Kidney tubule cell (primary cell): ENCODE results near the gene RLIM.
"Not testable (repeated sequence)": the region's sequence is repeated elsewhere in the genome, so short reads cannot be mapped to it uniquely, and the experiment has no call there.

Experiments used
- DNase-seq: peaks from one replicate; pipeline ENCODE4 v3.0.0-alpha.2; 2018; ENCODE audit warnings: low spot score

Gene RLIM, protein sequence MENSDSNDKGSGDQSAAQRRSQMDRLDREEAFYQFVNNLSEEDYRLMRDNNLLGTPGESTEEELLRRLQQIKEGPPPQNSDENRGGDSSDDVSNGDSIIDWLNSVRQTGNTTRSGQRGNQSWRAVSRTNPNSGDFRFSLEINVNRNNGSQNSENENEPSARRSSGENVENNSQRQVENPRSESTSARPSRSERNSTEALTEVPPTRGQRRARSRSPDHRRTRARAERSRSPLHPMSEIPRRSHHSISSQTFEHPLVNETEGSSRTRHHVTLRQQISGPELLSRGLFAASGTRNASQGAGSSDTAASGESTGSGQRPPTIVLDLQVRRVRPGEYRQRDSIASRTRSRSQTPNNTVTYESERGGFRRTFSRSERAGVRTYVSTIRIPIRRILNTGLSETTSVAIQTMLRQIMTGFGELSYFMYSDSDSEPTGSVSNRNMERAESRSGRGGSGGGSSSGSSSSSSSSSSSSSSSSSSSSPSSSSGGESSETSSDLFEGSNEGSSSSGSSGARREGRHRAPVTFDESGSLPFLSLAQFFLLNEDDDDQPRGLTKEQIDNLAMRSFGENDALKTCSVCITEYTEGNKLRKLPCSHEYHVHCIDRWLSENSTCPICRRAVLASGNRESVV

GRCh38 chrX:74614093-74614909 lies at the start of gene RLIM:
Gene RLIM, minus strand, starts transcription at chrX:74614624. Its CDS starts 18,647 bp downstream, at chrX:74595977.
- DNase-seq: peak; percentile 96

GRCh38 chrX:74656079-74656745 lies 41.8 kb upstream of the RLIM start:
- DNase-seq: no peak

- not testable (repeated sequence) for DNase-seq
These were observed 40.5 kb upstream of the RLIM start for GRCh38 chrX:74654953-74655352.

- no peak for DNase-seq
These were observed 22.4 kb upstream of the RLIM start for GRCh38 chrX:74636749-74637314.

DNA sequence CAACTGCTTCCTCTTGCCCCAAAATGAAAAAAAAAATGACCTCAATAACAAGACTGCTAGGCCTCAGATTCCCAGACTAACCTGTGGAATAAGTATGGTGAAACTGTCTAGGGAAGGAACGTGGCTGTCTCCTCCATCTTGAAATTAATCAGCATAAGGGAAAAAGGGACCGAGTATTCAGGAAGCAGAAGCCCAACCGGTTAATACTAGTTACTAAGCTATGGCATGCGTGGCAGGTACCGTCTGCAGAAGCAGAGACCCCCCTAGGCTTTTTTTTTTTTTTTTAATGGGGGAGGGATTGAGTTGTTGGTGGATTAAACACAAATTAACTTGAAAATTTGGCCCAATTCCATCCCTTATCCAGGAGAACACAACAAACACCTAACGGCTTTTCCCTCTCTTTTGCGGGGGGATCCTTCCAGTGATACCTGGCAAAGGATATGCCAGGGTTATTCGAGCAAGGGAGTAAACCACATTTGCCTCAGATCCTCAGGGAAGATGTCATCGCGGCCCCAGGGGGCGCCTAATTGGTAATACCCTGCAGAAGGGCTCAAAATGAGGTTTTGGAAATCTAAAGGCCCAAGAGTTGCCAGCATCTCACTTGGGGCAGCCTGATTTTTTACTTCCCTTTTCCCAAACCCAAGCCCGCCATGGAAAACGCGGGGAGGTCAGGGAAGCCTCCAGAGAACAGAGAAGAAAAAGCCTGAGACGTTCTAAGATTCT lies 893 bp downstream of the RLIM start:
- peak; percentile 49 for DNase-seq

DNA sequence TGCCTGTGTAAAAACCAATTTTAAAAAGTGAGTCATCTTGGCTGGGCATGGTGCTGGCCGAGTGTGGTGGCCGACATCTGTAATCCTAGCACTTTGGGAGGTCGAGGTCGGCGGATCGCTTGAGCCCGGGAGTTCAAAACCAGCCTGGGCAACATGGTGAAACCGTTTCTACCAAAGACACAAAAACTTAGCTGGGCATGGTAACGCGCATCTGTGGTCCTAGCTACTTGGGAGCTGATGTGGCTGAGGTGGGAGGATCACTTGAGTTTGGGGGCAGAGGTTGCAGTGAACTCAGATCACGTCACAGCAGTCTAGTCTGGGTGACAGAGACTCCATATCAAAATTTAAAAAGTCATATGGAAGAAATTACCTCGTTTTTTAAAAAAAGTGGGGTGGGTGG lies 7.6 kb downstream of the RLIM start:
- no peak for DNase-seq

GRCh38 chrX:74606342-74606741 lies 8.1 kb downstream of the RLIM start:
- no peak for DNase-seq

GRCh38 chrX:74603040-74603439 lies 11.4 kb downstream of the RLIM start:
- DNase-seq: no peak

DNA sequence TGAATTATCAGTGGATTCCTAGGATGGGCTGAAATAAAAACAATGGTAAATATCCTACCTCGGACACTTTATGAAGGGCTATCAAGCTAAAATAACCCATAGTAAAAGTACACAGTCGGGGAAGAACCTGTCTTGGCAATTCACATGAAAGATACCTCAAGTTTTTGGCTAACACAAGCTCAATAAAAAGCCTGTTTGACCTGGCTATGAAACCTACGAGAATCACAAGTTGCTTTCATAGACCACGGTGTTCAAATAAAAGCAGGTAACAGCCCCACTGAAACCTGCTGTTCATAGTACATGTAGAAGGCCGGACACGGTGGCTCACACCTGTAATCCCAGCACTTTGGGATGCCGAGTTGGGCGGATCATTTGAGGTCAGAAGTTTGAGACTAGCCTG lies 12.3 kb downstream of the RLIM start:
- DNase-seq: no peak

DNA sequence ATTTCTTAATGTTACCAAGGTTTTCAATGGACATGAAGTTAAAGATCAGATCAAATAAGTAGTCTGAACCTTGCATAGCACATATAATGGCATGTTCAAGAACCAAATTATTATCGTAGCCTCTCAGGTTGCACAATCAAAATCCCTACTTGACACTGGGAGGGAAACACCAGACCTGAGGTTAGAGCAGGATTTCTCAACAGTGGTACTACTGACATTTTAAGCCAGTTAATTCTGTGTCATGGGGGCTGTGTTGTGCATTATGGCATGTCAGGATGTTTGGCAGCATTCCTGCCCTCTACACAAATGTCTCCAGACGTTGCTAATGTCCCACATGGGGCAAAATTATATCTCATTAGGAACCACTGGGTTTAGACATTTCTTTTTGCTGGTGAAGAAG lies 20.8 kb downstream of the RLIM start:
- DNase-seq: no peak

- no peak for DNase-seq
These were observed 28.7 kb downstream of the RLIM start for GRCh38 chrX:74585766-74586165.

DNA sequence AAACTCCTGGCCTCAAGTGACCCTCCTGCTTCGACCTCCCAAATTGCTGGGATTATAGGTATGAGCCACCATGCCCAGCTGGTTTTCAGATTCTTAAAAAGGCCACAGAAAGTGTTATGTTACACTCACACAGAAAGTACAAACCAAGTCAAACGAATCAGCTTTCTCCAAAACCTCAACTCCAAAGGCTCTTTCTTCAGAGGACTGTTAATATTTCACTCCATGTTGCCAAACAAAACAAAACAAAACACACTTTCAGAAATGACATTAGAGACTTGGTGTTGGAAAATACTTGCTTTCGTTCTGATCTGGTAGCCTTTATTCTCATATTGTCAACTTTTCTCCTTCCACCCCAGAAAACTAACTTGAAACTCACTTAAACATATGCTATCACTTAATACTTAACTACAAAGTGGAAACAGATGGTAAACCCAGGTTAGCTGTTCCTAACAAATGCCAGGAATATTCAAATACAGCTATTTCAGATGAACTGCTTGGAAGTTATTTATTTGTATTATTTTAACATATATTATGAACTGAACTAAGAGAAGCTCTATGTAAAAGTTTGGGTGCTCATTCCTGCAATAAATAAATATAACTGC lies 34.7 kb downstream of the RLIM start:
- DNase-seq: no peak

GRCh38 chrX:74578137-74578536 lies 36.3 kb downstream of the RLIM start:
- no peak for DNase-seq

- DNase-seq: no peak
These were observed 57.0 kb downstream of the RLIM start for GRCh38 chrX:74557378-74557777.

DNA sequence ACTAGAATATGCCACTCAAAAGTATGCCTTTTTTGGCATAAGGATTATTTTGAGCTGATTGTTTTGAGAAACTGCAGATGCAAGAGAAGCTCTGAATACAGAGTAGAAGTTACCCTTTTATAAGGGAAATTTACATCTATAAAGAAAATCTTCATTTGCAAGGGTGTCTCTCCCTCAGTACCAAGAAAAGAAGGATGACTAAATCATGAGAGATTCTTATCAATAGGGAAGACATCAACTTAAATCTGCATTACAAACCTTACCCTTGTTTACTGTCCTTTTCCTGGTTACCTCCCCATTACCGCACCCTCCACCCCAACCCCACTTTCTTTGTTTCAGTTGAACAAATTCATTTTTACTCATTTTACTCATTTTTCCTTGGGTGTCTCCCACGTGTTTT lies 62.5 kb downstream of the RLIM start:
- DNase-seq: no peak

DNA sequence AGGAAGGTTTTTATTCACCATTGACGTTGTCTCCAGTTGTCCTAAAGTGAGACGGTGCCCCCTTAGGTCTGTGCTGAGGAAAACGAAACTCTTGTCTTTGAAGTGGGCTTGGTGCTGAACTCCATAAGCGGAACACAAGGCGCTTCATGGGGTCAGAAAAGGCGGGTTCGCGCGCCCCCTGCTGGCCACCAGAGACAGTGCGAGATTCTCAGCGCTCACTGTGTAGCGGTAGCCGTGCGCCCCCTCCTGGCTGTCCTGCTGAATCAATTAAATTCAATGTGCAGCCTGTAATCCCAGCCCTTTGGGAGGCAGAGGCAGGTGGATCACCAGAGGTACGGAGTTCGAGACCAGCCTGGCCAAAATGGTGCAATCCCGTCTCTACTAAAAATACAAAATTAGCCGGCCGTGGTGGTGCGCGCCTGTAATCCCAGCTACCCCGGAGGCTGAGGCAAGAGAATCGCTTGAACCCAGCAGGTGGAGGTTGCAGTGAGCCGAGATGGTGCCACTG lies 64.1 kb downstream of the RLIM start:
- peak; percentile 73 for DNase-seq

DNA sequence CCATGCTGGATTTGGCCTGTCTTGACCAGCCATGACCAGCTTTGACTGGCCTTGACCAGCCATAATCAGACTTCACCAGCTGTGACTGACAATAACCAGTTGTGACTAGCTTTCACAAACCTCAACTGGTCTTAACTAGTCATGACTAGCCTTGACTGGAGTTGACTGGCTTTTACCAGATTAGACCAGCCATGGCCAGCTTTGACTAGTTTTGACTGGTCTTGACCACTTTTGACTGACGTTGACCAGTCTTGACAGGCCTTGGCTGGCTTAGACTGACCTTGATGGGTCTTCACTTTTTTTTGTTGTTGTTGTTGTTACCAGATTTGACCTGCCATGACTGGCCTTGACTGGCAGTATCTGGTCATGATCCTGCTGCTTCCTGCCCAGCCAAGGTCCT lies 67.4 kb downstream of the RLIM start:
- DNase-seq: no peak

GRCh38 chrX:74545880-74546523 lies 68.4 kb downstream of the RLIM start:
- no peak for DNase-seq

DNA sequence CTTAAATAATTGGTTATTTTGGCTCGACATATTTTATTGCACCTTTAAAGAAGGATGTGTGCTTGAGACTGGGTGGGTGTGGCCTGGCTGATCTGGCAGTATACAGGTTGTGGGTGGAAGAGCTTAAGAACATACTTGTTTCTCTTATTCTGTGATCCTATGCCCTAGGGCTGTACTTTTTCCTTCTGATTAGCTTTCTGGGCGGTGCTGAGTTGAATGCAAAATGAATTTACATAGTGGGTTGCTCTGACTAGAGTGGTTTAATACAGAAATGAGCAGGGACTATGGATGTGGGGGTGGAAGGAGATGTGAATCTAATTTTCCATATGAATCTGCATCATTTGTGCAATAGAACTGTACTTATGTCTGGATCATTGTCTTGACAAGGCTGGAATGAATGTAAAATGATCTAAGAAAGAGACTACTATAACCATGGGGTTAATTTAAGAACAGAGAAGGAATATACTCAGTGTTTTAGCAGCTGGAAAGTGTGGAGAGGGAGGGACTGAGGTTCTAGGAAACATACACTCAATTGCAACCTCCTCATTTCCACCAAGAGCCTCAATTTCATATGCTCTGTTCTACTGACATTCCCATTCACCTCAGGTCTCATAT lies 73.7 kb downstream of the RLIM start:
- no peak for DNase-seq
